Tibial nerve (tissue), 3 donors: Measurements from ENCODE around the gene ZNF385B.

ENCODE experiments used
- CTCF ChIP-seq, 5 experiments: fragments of 200-600 bp in 3 of 5; fragments of 450-650 bp in 2 of 5; sonication (generic) in 3 of 5; IDR thresholded peaks; one replicate each; pipeline ENCODE4 v1.5.1; 2016 to 2019; ENCODE audit warnings: antibody characterized with exemption in 5 of 5, mild to moderate bottlenecking in 3 of 5, moderate library complexity in 2 of 5
- POLR2A ChIP-seq, 2 donors: fragments of 450-650 bp; IDR thresholded peaks; one replicate each; pipeline ENCODE4 v1.6.1; 2017; ENCODE audit warnings: antibody characterized with exemption in 2 of 2, mild to moderate bottlenecking in 2 of 2, moderate library complexity in 2 of 2

GRCh38 chr2:179437430-179437829 is 424.0 kb downstream of the ZNF385B start:
- TF ChIP-seq CTCF (IDR thresholded peaks at IDR 0.05) (no peak), POLR2A (IDR thresholded peaks at IDR 0.05) (no peak)
